NB4 (cell line): ENCODE results near the gene TMEM248.

Experiments used
- MAX ChIP-seq: IDR thresholded peaks from 2 replicates; pipeline ENCODE4 v1.6.1; 2011; ENCODE audit warnings: low read depth, low read length
- MYC ChIP-seq: IDR thresholded peaks from 2 replicates; pipeline ENCODE4 v1.6.1; 2011; ENCODE audit warnings: low read depth, low read length
- POLR2A ChIP-seq: IDR thresholded peaks from 2 replicates; pipeline ENCODE4 v1.6.1; 2011; ENCODE audit warnings: mild to moderate bottlenecking; ENCODE audit not compliant: insufficient read length; ENCODE audit errors: extremely low read depth
- TF ChIP-seq, protein P1 (sequence below): IDR thresholded peaks from one replicate; pipeline ENCODE4 v1.5.1; 2012; ENCODE audit warnings: low read depth, low read length

- TF ChIP-seq, protein P1, sequence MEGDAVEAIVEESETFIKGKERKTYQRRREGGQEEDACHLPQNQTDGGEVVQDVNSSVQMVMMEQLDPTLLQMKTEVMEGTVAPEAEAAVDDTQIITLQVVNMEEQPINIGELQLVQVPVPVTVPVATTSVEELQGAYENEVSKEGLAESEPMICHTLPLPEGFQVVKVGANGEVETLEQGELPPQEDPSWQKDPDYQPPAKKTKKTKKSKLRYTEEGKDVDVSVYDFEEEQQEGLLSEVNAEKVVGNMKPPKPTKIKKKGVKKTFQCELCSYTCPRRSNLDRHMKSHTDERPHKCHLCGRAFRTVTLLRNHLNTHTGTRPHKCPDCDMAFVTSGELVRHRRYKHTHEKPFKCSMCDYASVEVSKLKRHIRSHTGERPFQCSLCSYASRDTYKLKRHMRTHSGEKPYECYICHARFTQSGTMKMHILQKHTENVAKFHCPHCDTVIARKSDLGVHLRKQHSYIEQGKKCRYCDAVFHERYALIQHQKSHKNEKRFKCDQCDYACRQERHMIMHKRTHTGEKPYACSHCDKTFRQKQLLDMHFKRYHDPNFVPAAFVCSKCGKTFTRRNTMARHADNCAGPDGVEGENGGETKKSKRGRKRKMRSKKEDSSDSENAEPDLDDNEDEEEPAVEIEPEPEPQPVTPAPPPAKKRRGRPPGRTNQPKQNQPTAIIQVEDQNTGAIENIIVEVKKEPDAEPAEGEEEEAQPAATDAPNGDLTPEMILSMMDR: no peak
- TF ChIP-seq POLR2A (no peak), MAX (no peak), MYC (no peak)
These were observed 37.3 kb upstream of the TMEM248 start for GRCh38 chr7:66883716-66884115.
